ENCODE results near the gene SLC25A1.

- TF ChIP-seq CTCF (conservative IDR thresholded peaks at IDR 0.05; ENCODE audit: low read depth, low read length) (no peak), MAZ (IDR thresholded peaks at IDR 0.05; ENCODE audit: borderline replicate concordance, low read depth, low read length) (no peak), SMC3 (IDR thresholded peaks at IDR 0.05; ENCODE audit: low read depth, low read length) (no peak), POLR2A (IDR thresholded peaks at IDR 0.05; ENCODE audit: low read depth, low read length) (no peak), CHD1 (IDR thresholded peaks at IDR 0.05; ENCODE audit: low read depth, low read length) (no peak), BHLHE40 (IDR thresholded peaks at IDR 0.05; ENCODE audit: low read depth, low read length) (no peak), MAFK (IDR thresholded peaks at IDR 0.05; ENCODE audit: low read depth, low read length) (no peak), CEBPB (IDR thresholded peaks at IDR 0.05; ENCODE audit: low read depth, low read length) (no peak), MXI1 (IDR thresholded peaks at IDR 0.05; ENCODE audit: borderline replicate concordance, low read depth, low read length) (no peak), USF2 (IDR thresholded peaks at IDR 0.05; ENCODE audit: low read depth, low read length) (no peak), RFX5 (IDR thresholded peaks at IDR 0.05; ENCODE audit: low read depth, low read length) (no peak), ELK1 (IDR thresholded peaks at IDR 0.05; ENCODE audit: borderline replicate concordance, low read depth, low read length) (no peak), RAD21 (IDR thresholded peaks at IDR 0.05; ENCODE audit: low read length) (no peak)
These were observed 1.7 kb upstream of the SLC25A1 start for GRCh38 chr22:19180234-19180633.
